Stimulated activated CD4-positive, alpha-beta T cell treated with anti-CD3 and anti-CD28 coated beads, TNF-alpha, amount 100 ng/mL, for 1 hour (primary cell): ENCODE measurements around the gene FCN3.

Source experiments
- DNase-seq, 3 donors: peaks; one replicate each; pipeline ENCODE4 v3.0.0-alpha.2; 2020; ENCODE audit warnings: low read depth in 3 of 3, low spot score in 1 of 3

FCN3 gene

DNA sequence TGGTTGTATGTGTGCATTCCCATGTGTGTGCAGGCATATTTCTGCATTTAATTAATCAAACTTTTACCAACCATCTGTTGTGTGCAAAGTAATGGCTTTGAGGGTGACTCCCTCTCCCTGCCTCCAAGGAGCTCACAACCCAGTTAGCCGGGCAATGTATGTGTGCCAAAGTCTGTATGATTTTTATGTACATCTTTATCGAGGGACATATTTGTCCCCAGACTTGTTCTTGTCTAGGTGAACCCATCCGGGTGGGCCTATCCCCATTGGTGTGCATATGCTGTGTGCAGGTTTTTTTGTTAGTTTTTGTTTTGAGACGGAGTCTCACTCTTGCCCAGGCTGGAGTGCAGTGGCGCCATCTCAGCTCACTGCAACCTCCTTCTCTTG, 31.0 kb downstream of the FCN3 start:
- no peak for DNase-seq

DNA sequence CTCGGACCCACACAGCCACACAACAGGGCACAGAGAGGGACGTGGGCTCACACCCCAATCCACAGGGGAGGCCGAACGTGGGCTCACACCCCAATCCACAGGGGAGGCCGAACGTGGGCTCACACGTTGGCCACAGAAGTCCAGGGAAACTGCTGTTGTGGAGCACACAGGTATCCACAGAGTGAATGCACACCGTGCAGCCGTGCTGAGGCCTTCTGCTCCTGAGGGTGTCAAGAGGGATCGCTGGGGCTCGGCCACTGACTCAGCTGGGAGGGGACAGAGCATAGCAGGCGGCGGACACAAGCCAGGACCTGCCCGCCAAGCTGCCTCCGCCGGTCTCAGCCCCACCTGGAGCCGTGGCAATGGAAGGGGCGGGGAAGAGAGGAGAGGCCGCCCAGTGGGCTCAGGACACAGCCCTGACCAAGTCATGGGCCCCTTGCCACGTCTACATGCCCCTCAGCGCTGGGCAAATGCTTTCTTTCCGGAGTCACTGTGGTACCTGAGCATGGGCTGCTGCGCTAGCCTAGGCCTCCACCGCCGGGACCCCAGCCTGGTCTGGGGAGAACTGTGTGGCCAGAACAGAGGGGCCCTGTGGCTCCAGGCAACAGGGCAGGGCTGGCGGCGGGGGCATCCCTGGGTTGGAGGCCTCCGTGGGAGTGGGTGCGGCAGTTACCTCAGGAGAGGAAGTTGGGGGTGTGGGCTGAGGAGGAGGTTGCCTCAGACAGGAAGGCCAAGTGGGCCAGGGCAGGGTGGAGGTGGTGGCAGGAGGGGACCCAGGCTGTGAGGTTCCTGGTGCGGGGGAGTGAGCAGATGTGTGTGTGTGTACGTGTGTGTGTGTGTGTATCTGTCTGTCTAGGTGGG, 31.6 kb downstream of the FCN3 start:
- peak; percentile 45 to 58 (median 52) for DNase-seq

DNA sequence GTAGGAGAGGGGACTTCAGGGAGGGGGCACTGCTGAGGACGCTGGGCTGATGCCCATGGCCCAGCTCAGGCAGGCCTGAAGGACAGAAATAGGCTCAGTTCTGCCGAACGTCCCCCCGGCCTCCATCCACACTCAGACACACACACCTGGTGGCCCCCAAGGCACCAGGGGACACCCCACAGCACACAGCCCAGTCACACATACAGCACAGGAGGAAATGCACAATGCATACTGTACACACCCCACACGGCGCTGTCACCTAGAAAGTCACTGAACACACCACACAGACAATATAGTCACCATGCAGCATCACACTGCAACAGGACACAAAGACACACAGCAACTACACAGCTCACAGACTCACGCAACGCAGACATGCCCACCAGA, 32.2 kb downstream of the FCN3 start:
- DNase-seq = no peak

DNA sequence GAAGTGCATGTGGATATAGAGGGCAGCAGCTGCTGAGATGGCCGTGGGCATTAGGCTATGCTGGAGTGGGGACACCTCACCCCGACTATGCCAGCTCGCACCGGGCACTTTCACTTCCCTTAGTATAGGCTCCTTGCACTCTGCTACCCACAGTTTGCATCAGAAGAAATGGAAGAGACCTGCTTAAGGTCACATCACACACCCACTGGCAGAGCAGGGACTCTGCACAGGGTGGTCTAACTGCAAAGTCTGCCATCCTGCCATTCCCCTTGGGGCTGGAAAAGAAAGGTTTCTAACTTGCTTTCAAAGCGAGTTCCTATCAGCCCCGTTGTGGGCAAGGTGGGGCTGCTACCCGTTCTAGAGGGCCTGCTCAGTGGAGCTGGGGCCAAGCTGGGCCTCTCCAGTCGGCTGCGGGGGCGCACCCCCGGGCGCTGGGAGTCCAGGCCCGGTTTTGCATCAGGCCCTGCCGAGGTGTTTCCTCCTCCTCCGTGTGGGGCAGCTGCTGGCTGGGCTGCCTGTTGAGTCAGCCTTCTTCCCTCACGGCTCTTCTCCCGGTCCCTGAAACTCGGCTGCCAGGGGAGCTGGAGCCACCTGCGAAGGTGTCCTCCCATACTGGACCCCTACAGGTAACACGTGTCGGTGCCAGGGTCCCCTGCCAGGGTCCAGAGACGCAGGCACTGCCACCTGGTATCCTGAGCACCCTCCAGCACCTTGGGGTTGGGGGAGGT, 32.9 kb downstream of the FCN3 start, which contains the start of gene SYTL1:
TSS of gene SYTL1 (plus strand) at position 498 of the 728 bp plus-strand sequence. CDS start 3,313 bp downstream, outside the sequence.
- DNase-seq = peak in 2 of 3 donors; percentile 31 to 46

DNA sequence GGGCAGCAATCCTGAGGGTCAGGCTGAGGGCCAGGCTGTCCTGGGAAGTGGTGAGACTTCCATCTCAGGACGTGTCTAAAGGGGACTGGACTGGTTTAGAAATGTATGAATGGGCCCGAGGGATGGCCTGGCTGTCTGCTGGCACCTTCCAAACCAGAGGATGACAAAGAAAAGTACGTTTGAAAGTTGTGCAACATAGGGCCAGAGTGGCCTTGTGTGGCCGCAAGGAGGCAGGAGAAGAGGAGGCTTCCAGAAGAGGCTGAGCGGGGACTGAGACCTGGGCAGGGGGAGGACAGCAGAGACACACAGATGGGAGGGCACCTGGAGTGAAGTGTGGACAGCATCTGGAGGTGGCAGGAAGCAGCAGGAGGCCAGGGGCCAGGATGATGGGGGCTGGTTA, 35.4 kb downstream of the FCN3 start:
- DNase-seq = no peak

DNA sequence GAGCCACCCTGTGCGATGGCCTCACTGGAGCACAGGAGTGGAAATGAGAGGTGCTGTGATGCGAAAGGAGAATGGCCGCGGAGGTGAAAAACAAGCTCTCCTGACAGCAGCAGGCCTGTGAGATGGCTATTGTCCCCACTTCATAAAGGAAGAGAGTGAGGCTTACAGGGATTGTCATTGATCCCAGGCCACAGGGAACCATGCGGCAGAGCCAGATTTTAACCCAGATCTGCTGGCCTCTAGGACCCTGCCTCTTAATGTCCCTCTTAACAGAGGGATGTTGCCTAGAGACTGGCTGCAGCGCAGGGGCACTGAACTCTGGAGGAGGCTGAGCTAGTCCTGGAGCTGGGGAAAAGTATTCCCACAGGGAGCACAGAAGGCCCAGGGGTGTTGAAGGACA, 35.9 kb downstream of the FCN3 start:
- no peak for DNase-seq

DNA sequence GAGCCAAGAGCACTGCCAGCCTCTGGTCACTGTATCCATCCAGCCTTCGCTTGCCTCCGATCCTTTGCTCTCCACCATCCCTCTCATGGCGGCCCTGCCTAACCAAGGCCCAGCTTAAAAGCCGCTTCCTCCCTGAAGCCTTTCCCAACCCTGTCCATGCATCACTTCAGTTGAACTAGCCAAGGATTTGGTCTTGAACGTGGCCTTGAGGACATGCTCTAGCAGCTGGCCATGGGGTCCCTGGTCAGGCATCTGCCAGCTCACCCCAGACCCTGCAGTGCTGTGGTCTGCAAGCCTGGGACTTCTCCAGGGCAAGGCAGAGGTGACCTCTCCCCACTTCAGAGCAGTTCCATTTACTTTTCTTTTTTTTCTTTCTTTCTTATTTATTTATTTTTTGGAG, 37.9 kb downstream of the FCN3 start:
- DNase-seq = no peak

DNA sequence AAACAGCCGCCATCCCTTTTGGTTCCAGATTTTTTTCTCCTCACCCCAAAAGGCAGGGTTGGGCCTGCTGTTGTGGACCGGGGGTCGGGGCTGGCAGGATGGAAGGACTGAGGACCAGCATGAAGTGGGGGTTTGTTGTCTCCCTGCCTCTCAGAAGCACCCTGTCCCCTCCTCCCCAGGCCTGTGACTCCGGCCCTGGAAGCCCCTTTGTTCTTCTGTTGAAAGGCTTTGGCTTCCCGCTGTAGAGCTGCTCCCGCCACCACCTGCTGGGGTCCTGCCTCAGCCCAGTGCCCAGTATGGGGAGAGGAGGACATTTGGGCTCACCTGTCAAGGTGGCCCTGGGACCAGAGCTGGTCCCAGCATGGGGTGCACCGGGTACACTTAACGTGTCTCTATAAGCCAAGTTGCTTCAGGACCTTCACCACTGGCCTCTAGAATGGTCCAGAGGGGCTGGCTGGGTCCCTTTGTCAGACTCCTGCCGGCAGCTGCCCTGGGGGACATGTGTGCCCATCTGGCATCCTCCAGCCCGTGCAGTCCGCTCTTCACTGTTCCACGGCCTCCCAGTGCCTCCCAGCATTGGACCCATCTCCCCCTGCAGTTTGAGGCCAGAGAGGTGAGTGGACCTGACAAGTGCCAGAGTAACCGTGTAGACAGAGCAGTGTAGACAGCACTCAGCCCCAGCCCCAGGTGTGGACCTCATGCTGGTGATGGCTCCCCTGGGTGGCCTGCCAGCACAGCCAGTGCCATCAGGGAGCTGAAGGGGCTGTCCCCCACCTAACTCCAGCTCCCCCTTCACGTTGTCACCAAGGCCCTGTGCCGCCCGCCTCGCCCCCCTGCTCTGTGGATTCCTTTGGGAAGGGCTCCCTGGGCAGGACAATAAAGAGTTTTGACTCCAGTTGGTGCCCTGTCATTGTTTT, 38.9 kb downstream of the FCN3 start:
- DNase-seq = no peak

DNA sequence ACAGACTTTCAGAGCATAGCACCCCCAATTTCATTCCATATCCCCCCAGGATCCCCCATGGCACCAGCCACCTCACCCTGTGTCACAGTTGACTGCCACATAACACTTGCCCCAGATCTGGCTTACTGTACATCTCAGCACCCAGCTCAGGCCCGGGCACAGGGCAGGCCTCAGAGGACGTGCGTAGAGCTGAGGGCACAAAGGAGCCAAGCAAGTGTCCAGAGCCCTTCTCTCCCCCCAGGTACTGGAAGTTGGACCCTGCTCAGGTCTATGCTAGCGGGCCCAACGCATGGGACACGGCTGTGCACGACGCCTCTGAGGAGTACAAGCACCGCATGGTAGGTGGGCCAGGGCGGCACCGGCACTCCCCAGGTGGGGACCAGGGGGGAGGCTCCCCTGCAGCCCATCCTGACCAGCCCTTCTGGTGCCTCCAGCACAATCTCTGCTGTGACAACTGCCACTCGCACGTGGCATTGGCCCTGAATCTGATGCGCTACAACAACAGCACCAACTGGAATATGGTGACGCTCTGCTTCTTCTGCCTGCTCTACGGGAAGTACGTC, 40.8 kb downstream of the FCN3 start:
- no peak for DNase-seq

DNA sequence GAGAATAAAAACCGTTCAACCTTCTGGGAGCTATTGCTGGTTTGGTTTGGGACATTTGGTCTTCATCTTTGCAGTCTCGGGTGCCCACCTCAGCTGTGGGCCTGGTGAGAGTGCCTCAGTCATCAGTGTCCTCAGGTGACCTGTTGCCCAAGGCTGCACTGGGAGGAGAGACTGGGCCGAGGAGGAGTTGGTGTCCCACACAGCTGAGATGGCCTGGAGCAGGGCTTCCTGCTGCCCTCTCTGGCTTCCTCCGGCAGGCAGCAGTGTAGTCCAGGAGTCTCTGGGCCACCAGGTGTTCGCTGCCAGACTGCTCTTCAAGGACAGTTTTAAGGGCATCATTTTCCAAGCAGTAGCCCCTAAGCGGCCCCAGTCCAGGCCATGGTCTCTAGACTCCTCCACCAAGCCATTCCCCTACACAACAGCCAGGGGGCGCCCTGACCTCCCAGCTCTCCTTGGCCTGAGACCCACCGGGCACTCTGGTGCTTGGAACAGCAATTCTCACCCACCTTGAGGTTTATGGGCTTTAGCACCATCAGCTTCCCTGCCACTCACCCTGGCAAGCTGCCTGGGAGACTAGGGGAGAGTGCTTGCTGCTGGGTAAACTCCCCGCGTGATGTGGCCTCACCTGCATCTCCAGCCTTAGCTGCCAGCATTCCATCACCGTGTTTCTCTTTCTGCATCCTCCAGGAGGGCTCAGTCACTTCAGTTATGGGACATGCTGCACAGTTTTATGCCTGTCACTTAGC, 41.9 kb downstream of the FCN3 start:
- peak in 1 of 3 donors; percentile 36 for DNase-seq

DNA sequence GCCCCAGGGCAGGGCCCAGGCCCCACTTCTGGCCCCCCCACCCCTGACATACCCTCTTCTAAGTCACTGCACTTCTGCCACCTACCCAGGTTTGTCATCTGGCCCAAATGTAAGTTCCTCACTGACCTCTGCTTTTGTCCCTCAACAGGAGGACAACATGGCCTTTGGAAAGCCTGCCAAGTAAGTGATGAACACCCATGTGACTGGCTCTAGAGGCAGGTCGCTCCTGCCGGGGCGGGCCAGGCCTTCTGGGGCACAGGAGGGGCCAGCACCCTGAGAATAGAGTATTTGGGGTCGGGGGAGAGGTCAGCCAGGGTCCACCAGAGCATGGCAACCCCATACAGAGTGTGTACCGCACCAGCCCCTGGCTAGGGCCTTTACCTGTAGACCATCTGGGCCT, 42.7 kb downstream of the FCN3 start:
- DNase-seq = no peak

DNA sequence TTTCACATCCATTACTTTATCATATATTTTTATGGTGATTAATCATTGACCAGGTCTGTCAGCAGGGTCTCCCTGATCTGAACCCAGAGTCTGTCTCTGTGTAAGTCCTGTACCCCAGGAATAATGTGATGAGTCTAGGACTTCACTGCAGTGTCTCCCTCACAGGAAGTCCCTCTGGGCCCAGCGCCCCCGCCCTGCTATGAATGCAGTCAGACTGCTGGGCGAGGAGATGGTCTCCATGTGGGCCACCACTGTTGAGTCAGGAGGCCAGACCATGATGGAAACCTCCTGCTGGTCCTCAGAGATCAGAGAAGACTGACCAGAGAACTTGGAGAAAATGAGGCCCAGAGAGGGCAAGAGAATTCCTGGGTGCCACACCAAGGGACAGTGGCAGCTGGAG, 43.2 kb downstream of the FCN3 start:
- DNase-seq = no peak

DNA sequence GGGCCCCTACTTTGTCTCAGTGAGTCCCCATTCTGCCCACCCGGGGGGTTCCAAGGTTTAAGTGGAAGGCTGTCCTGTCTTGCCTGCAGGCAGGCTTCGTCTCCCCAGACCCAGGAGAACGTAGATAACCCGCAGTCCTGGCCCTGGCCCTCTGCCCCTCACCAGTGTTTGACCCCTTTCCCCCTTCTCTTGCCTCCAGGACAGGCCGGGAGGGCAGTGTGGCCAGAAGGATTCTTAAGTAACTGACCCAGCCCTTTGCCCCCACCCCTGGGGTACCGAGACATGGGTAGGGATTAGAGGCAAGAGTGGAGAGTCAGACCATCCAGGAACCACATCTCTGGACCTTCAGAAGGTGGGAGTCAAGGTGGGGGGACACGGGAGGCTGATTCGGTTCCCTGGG, 43.8 kb downstream of the FCN3 start:
- no peak for DNase-seq

DNA sequence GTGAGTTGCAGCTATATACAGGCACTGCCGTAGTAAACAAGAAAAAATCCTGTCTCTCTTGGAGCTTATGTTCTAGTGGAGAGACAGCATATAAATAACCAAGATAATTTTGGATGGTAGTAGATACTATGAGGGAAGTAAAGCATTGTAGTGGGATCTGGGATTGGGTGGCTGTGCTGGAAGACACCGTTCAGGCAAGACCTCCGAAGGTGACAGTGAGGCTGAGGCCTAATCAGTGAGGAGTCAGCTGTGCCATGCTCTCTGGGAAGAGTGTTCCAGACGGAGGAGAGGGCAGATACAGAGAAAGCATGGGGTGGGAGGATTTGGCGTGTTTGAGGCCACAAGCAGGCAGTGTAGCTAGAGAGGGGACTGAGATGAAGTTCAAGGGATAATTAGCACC, 46.7 kb downstream of the FCN3 start:
- DNase-seq = no peak

DNA sequence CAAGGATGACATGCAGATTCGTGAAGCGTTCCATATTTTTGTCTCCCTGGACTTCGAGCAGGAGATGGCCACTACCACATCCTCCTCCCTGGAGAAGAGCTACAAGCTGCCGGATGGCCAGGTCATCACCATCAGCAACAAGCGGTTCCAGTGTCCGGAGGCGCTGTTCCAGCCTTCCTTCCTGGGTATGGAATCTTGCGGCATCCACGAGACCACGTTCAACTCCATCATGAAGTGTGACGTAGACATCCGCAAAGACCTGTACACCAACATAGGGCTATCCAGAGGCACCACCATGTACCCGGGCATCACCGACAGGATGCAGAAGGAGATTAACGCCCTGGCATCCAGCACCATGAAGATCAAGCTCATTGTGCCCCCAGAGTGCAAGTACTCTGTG, 49.3 kb downstream of the FCN3 start:
- DNase-seq = no peak

DNA sequence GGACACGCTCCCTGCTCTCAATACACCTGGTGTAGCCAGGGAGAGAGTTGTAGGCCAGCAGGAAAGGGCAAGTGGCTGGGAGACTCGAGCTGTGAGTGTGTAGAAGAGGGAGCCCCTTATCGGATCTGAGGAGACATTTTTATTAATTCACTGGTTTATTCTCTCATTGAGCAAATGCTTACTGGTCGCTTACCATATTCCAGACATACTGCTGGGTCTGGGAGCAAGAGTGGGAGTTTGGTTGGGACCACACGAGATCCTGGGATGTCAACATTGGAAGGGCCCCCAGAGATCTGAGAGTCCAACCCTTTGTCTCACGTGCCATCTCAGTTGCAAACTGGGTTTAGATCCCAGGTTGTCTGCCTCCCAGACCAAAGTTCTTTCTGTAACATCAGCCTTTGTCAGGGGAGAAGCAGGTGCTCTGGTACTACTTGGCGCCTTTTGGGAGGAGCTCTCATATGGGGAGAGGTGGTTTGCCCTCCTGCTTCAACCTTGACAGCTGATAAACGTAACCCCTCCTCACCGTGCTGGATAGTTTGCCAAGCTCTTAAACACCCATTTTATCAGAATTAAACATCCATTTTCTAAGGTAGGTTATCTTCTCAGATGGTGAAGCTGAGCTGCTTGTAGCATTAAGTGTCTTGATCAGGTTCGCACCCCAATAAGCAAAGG, 51.9 kb downstream of the FCN3 start:
- no peak for DNase-seq

DNA sequence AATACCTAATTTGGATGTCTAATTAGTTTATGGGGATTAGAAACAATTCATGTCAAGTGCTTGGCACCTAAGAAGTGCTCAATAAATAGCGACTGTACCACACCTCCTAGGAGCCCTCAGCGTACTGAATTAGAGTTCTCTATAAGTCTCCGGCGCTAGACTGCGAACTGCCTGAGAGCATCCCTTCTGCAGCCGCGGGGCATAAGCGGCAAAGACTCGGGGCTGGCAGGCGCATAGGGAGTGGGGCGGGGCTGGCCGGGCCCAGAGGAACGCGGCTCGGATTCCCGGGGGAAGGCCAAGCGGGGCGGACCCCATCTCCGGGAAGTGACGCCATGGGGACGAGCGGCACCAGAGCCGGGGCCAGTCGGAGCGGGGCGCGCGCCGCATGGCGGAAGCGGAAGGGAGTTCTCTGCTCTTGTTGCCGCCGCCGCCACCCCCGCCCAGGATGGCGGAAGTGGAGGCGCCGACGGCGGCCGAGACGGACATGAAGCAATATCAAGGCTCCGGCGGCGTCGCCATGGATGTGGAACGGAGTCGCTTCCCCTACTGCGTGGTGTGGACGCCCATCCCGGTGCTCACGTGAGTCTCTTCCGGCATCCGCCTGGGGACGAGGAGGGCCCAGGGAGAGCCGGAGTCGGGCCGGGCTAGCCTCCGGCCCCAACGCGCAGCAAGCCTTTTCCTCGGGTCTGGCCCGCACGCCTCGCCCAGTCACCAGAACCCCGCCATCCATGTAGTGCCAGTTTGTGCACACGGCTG, 52.6 kb downstream of the FCN3 start, which contains the start of gene TMEM222:
TSS of gene TMEM222 (plus strand) at position 351 of the 756 bp plus-strand sequence. CDS start at position 386, 35 bp downstream.
- DNase-seq = peak; percentile 91 to 96 (median 95)
